Stimulated activated CD8-positive, alpha-beta memory T cell treated with anti-CD3 and anti-CD28 coated beads, Interleukin-2, amount 100 ng/mL, for 48 hours (primary cell): ENCODE results near the gene GGCT.

ENCODE experiments used
- DNase-seq, 2 donors: peaks; one replicate each; pipeline ENCODE4 v3.0.0-alpha.2; 2020; ENCODE audit warnings: low read depth in 2 of 2

GGCT gene

DNA sequence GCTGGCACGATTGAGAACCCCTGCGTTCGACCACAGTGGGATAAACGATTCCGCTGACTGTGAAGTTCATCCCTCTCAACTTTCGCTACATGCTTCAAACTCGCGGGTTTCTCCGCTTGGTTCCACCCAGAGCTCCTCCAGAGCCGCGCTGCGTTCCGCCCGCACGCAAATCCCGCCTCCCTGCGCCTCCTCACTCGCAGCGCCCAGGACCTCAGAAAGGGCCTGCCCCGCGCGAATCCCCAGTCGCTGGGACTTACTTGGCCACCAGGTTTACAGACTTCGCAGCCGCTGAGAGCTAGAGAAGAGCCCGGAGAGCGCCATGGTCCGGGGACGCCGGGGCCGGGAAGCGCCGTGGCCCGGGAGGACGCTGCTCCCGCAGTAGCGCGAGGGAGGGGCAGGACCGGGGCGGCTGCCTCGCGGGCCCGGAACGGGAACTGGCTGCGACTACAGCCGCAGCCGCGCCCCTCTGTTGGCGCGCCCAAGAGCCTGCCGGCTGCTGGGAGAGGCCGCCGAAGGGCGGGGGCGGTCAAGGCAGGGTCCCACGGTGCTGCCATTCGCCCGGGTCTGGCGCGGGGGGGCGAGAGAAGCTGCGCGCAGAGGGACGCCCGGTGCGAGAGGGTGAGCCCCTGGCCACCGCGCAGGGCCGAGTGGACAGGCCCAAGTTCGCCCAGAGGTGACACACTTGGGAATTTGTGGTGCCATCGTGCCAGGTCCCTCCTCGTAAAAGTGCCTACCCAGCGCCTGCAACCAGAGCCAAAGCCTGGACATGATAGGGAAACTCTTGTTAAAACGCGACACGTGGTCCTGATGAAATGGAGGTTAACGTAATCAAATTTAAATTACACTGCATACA, 26.1 kb downstream of the GGCT start, which contains the start of gene NOD1:
Gene NOD1 (minus strand): TSS at position 436 of the 853 bp plus-strand sequence. CDS start 21,863 bp downstream, outside the sequence.
- DNase-seq = peak; percentile 57 to 59

DNA sequence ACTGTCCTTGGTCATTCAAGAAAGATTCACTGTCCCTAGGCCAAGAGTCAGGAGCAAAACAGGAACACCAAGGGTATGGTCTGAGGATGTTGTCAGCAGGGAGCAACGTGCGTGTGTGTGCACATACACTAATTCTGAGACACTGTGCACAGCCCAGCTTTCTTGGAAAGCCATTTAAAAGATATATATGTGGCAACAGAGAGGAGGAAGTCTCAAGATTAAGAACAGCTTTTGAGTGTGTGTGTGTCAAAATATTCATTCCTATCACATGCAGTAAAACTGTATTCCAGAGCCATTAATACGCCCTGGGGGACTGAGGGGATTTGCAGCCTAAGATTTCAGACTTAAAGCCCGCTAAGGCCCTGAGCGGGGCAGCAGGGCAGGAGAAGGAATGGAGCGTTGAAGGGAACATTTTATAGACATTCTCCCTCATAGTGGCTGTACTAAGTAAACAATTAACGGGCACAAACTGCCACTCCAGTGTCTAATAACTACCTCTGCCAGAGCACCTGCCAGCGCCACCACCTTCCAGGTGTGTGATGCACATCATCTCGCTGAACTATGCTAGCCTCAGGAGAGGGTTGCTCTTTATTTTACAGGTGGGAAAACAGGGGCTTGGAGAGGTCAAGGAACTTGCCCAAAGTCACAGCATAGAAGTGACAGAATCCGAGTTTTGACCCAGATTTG, 28.0 kb downstream of the GGCT start:
- DNase-seq = no peak

DNA sequence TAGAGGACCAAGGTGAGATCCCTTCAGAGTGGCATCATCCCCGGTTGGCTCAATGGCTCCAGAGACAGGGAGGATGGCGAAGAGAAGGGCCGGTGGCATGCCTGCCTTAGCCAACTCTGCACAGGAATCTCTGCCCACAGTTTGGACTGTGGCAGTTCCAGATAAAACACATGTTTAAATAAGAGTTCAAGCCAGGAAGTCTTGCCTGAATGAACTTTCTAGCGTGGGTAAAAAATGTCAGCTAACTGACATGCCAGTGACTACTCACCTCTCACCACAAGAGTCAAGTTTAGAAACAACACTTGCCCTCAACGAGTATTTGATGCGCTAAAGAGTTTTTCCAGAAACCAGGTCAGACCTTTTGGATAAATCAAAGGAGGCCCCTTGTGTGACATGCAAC, 29.0 kb downstream of the GGCT start:
- no peak for DNase-seq

DNA sequence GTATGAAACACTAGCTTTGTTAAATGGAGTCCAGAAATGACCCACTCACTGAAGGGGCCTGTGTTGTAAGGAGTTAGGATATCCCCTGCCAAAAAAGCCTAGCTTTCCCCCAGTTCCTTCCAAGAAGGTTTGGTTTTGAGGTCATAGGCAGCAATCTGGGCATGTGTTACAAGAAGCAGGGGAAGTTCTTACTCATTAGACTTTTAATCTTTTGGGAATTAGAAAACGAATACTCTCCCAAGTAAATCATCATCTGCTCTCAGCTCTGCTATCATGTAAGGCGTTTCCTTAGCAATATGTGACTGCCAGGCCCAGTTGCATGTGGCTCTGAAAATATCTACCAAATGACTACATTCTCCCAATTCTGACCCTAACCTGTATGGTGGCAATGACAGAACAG, 29.7 kb downstream of the GGCT start:
- DNase-seq = no peak

DNA sequence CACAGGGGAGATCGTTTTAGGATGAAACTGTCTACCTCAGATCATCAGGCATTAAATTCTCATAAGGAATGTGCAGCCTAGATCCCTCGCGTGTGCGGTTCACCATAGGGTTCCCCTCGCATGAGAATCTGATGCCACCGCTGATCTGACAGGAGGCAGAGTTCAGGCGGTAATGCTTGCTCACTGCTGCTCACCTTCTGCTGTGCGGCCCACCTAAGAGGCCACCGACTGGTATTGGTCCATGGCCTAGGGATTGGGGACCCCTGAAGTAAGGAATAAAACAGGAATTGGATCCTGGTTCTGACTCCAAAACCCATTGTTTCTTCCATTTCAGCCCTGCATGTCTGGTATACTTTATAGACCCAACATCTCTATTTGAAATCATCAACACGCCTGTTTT, 30.1 kb downstream of the GGCT start:
- no peak for DNase-seq

DNA sequence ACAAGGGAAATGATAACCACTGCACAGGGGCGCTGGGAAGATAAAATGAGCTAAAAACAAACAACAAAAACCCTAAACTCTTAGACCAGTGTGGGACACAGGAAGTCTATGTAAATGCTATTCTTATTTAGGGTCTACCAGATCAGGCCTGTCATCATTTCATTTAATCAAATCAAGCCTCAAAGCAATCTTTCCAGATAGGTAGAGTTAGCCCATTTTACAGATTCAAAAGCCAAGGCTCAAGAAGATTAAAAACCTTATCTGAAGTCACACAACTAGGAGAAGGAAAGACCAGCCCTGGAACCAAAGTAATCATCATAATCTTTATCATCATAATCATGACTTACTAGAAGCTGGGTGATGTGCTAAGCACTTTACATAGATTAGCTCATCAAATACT, 30.7 kb downstream of the GGCT start:
- no peak for DNase-seq

DNA sequence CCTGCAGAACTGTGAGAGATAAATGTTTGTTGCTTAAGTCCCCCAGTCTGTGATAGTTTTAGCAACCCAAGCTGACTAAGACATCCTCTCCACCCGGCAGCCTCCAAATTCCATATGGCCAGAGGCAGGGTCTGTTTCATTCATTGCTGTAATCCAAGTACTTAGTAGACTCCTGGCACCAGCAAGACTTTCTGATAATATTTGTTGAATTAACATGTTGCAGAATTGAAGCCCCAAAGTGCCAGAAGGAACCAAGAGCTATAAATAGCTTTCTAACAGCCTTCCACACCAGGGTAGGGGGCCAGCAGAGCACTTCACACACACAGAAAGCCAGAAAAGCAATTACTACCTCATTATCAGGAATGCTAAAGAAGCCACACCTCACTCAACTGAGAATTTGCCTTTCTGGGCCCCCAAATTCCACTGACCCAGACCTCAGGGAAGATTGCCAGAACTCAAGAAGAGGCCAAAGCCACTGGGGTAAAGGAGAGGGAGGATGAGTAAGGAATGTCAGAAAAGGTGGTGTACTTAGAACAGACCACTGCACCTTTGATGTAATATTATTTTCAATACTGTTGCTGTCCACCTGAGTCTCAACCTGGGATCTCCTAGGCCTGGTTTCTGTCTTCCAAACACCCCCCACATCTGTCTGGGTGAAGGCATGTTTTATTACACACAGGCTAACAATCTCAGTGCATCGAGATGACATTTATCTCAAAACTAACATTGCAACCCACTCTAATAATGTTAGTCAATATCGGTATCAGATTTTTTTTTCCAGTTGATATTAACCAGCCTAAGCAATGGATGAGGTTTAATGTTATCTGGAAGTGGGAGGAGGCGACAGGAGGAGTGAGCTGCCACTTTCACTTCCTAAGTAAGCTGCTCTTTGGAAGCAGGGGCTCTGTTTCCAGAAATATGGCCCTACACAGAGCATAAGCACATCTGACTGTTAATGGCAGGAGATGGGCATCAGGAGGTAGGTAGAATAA, 31.5 kb downstream of the GGCT start:
- no peak for DNase-seq

DNA sequence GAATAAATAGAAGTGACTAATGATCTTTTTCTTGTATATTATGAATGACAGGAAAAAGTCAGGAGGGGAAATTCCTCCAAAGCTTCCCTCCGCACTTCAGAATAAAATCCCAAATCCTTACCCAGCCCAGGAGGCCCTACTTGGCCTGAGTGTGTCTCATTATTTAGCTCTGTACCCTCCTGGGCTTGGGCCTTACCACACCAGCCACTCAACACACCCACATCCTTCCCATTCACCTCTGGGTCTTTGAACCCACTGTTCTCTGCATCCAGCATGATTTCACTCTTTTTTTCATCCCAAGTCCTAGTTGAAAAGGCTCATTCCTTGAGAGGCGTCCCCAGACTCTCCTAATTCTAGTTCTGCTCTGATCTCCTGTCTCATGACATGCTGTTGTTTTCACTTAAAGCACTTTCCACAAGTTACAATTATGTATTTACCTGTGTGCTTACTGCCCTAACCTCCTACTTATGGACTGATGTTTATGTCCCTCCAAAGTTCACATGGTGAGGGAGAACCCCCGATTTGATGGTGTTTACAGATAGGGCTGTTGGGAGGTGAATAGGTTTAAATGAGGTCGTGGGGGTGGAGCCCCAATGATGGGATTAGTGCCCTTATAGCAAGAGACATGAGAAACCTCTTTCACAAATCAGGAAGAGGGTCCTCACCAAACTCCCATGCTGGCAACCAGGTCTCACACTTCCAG, 32.4 kb downstream of the GGCT start:
- DNase-seq = no peak

DNA sequence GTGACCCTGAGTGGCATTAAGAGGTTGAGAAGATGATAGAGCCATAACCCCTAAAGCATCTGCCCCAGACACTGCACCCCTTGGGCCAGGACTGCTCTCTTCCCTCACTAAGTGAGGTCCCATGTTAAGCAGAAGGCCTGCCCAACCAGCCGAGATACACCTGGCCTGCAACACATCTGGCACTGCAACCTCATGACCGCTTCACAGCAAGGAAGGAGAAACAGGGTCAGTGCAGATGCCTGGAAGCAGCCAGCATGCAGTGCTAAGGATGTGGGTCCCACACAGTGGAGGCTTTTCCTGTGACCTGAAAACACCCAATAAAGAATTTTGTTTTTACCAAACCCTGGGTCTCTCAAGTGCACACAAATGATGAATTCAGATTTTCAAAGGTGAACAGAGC, 33.4 kb downstream of the GGCT start:
- DNase-seq = no peak

DNA sequence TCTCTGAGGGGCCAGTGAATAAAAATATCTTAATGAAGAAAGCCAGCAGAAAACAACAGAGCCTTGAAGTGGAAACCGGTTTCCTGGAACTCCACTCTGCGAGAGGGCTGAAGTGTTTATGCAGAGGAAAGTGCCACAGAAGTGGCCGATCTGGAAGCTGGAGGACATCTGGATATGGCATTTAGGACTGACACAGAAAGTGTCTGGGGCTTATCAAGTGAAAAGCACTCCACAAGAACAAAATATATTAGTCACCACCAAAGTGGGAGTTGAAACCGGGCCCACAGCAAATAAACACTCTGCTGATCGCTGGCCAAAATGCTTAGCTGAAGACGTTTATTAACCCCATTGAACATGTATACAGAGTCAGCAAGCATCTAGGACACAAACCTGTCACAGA, 33.9 kb downstream of the GGCT start:
- no peak for DNase-seq

DNA sequence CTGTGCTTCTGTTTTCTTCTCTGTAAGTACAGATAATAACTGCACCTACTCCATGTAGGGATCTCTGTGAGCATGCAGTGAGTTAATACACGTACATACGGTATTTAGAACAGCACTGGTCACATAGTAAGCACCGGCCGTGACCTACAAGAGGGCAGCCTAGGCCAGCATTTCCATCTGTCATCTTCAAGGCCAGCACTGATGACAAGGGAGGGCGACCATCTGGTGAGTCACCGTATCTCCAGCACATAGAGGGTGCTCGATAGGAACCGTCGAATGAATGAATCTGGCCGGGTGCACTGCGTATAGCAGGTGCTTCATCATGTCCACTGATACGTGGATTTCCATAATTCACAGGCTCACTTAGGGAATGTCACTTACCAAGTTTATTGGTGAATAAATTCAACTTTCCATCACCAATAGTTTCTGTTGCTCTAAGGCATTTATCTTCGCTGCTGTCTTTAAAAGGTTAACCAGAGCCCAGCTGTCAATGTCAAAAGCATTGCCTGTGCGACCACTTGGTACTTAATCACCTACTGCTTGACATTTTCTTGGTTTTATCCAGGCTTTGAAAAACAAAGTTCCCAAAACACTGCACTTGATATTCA, 34.4 kb downstream of the GGCT start:
- no peak for DNase-seq

DNA sequence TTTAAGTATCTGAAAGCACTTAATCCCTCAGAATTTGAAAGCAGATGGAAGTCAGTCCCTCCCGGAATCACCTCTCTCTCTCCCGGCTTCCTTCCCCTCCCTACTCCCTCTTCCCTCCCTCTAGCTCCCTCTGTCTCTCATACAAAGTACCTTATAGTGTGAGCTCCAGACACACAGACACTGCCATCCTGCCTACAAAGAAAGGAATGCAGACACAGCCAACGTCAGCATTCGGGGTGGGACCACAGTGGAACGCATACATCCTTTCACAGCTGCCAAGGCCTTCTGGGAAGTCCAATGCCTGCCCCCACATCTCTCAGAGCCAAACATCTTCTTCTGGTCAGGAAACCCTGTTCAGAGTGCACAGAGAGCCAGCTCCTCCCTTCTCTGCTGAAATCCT, 35.3 kb downstream of the GGCT start:
- no peak for DNase-seq

DNA sequence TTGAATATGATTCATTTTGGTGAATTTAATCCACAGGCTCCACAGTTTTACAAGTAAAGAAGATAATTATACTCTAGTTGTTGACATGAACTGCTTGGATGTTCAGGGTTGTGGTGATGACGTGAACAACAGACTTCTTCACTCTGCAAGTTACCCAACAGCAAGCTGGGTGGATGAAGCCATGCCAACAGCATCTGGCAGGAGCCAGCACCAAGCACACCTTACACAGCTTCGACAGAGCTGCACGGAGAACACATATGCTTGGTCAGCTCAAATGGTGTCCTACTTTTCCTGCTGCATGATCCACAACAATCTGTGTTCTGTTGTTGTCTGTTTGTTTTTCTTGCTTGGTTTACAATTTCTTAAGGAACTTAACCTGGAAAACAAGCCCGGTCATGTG, 35.8 kb downstream of the GGCT start:
- DNase-seq = no peak

DNA sequence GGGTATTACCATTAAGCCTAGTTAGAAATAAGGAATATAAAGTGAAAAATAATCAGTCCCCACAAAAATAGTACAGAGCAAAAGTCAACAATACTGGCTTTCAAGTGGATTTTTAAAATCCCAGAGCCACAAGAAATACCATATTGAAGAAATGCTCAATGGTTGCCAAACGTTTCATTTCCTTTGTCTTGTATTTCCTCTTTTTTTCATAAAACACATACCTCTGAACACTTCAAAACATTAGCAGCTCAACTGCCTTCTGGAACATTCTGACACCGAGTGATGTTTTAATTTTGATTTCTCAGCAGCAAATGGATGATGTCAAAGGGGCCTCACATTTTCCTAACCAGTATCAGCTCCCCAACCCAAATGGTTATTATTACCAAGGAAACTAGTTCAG, 36.6 kb downstream of the GGCT start:
- no peak for DNase-seq

DNA sequence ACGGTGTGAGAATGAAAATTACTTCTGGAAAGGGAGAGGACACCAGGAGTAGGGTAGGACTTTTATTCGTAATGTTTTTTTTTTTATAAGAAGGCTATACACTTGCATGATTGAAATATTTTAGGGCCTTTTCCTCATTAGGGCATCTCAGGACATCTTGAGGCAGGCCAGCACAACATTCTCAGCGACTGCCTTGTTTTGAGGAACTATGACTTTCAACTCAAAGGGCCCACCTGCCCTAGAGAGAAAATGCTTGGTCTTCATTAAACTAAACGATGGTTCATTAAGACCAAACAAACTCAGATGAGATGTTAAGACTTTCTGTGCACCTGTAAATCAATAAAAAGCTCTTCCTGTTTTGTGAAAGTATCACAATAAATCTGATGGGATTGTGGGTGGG, 37.4 kb downstream of the GGCT start:
- no peak for DNase-seq

DNA sequence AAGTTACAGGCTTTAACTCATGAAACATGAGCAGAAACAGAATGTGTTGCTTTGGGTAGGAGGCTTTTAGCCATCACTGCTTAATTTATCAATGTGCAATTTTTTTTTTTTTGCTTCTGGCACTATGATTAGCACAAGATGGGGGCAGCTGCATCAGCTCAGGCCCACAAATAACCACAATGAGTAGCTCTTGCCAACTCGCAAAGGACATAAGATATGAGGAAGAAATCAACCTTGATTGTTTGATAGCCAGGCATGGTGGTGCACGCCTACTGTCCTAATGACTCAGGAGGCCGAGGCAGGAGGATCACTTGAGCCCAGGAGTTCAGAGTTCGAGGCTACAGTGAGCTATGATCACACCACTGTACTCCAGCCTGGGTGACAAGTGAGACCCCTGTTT, 38.4 kb downstream of the GGCT start:
- no peak for DNase-seq

DNA sequence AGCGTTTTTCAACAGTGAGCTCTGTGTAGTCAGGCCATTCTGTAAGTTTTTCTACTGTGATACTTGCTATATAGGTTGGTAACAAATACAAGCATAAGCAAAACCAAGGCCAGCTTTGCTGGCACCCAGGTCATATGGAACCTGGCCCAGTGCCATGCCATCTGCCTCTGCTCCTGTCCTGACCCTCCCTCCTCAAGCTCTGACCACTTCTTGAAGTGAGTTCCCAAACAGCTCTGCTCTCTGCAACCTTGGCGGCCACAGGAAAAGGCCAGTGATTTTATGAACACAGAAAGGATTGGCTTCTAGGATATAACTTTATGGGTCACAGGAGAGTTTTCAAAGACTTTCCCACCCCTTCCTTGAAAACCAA, 38.8 kb downstream of the GGCT start:
- no peak for DNase-seq

DNA sequence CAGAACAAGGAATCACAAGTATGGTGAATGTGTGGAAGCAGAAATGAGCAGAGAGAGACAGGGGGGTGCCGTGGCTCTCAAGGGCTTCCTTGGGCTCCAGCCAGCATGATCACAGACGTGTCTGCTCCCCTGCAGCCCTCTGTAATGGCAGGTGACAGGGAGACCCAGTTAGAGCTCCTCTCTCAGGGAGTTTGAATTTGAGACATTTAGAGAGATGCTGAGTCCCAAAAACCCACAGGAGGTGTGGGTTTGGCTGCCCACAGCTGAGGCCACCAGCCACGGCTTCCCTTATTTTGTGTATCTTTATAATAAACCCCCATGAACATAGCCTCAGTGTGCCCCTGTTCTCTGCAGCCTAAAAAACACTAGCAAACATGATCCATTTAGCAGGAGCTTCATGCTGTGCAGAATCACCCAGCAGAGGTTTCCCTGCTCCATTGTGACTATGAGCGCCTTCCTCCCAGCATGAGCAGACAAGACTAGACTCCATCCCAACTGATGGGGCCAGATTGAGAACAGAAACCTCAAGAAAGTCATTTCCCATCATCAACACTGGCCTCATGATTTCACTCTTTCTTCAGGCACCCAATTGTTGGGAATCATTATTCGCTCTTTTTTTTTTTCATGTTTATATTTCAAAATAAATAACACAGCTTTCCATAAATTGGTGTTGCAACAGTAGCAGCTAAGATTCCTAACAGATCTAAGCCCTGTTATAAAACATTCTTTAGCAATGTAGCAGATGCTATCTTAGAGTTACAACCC, 39.4 kb downstream of the GGCT start:
- DNase-seq = no peak

DNA sequence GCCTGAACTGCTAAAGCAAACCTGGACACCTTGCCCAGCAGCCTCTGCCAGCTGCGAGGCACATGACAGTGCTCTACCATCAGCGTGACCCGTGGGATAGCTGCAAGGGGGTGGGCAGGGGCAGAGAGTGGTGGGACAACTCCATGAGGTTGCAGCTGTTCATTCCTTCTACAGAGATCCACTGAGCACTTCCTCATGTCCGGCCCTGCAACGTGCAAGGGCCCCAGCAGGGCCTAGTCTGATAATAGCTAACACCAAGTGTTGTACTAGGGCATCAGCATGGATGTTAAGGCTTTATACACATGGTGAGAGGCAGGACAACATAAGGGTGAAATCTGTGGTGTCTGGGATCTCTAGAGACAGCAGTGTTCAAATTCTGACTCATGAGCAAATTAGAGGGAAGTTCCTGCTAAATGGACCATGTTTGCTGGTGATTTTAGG, 40.4 kb downstream of the GGCT start:
- DNase-seq = no peak
